Endothelial cell of umbilical vein (primary cell): ENCODE results near the gene CFAP161. TPM values are rescaled to one million over a fixed set of nuclear protein-coding genes. Genes with fewer than 3 reads are reported as not detected.

Experiments used
- BruUV-seq: library from RNA; stranded (reverse); fragments of 400-500 nt; replicated peaks from 2 replicates; lab custom pipeline; 2021; lab: Mats Ljungman, UMichigan
- CTCF ChIA-PET: fragments of 300-600, 350-600 bp; sonication (Branson Sonifier 250); formaldehyde crosslinking; loops from one replicate; lab custom pipeline; 2021; ENCODE audit warnings: antibody characterized with exemption, inconsistent platforms; lab: Charles Lee
- POLR2A ChIA-PET: fragments of 300-600, 350-600 bp; sonication (Branson Sonifier 250); formaldehyde crosslinking; loops from one replicate; lab custom pipeline; 2021; ENCODE audit warnings: antibody characterized with exemption, inconsistent platforms; lab: Charles Lee
- DNase-seq: peaks from one replicate; pipeline ENCODE4 v3.0.0-alpha.2; 2011; ENCODE audit warnings: low read depth, low spot score
- FAIRE-seq: peaks from 2 replicates; lab custom pipeline; 2011; peaks lifted over from hg19 to GRCh38; lab: Jason Lieb, UNC
- H2AFZ ChIP-seq: 2 replicates; pipeline ENCODE4 v1.6.0; 2012; ENCODE audit warnings: low read depth, low read length, control low read depth, inconsistent platforms
- H3K27ac ChIP-seq: 2 replicates; pipeline ENCODE4 v1.5.1; 2011; ENCODE audit warnings: low read depth, mild to moderate bottlenecking, control low read depth, low read length, moderate library complexity; ENCODE audit not compliant: insufficient read depth
- H3K27me3 ChIP-seq, 2 experiments: 2 replicates each; pipeline versions ENCODE4 v1.6.0 to v1.6.1; 2011; ENCODE audit warnings: low read length in 2 of 2, mixed read lengths in 1 of 2; ENCODE audit not compliant: control insufficient read depth in 2 of 2, insufficient read depth in 2 of 2
- H3K36me3 ChIP-seq, 2 experiments: 2 replicates in 1 of 2; 3 replicates in 1 of 2; pipeline ENCODE4 v1.5.1; 2011; ENCODE audit warnings: low read length in 2 of 2, mild to moderate bottlenecking in 1 of 2, moderate library complexity in 1 of 2; ENCODE audit not compliant: control insufficient read depth in 2 of 2, insufficient read depth in 2 of 2; ENCODE audit errors: extremely low read depth in 1 of 2
- H3K4me1 ChIP-seq: 3 replicates; pipeline ENCODE4 v1.5.1; 2011; ENCODE audit warnings: mild to moderate bottlenecking, low read length; ENCODE audit not compliant: control insufficient read depth, insufficient read depth; ENCODE audit errors: extremely low read depth
- H3K4me2 ChIP-seq: 2 replicates; pipeline ENCODE4 v1.6.1; 2011; ENCODE audit warnings: low read length, control low read depth, mixed read lengths; ENCODE audit not compliant: insufficient read depth
- H3K4me3 ChIP-seq, 3 experiments: fragments of 200-600 bp in 1 of 3; sonication (generic), shearing (Covaris generic) in 1 of 3; replicated peaks in 1 of 3; 2 replicates each; pipeline ENCODE4 v1.5.1; 2011 to 2016; ENCODE audit warnings: control low read depth in 3 of 3, low read length in 3 of 3, mild to moderate bottlenecking in 2 of 3, inconsistent platforms in 1 of 3, low read depth in 1 of 3, moderate library complexity in 1 of 3; ENCODE audit not compliant: insufficient read depth in 1 of 3
- H3K79me2 ChIP-seq: 2 replicates; pipeline ENCODE4 v1.6.0; 2012; ENCODE audit warnings: low read length, inconsistent platforms; ENCODE audit not compliant: control insufficient read depth, insufficient read depth
- H3K9ac ChIP-seq: replicated peaks from 2 replicates; pipeline ENCODE3; 2011; ENCODE audit warnings: low read length, control low read depth; ENCODE audit not compliant: insufficient read depth; ENCODE audit errors: extremely low read depth
- H3K9me1 ChIP-seq: replicated peaks from 3 replicates; pipeline ENCODE4 v1.6.0; 2011; ENCODE audit warnings: mild to moderate bottlenecking, low read length; ENCODE audit not compliant: control insufficient read depth, insufficient read depth; ENCODE audit errors: extremely low read depth
- H3K9me3 ChIP-seq: replicated peaks from 2 replicates; pipeline ENCODE4 v1.5.1; 2012; ENCODE audit warnings: low read length, inconsistent platforms; ENCODE audit not compliant: control insufficient read depth, insufficient read depth
- H4K20me1 ChIP-seq: replicated peaks from 2 replicates; pipeline ENCODE3; 2011; ENCODE audit warnings: mild to moderate bottlenecking, low read length; ENCODE audit not compliant: control insufficient read depth, insufficient read depth; ENCODE audit errors: extremely low read depth
- CTCF ChIP-seq, 2 donors: IDR thresholded peaks; 1 replicate in 1 of 2; 2 replicates in 1 of 2; pipeline ENCODE4 v1.5.1; 2011; ENCODE audit warnings: low read length in 2 of 2, mild to moderate bottlenecking in 2 of 2, moderate library complexity in 2 of 2, control low read depth in 1 of 2, inconsistent platforms in 1 of 2, low read depth in 1 of 2; ENCODE audit not compliant: insufficient read depth in 1 of 2; ENCODE audit errors: extremely low read depth in 1 of 2
- EZH2 ChIP-seq: IDR thresholded peaks from 2 replicates; pipeline ENCODE4 v1.6.1; 2012; ENCODE audit warnings: borderline replicate concordance, low read depth, mild to moderate bottlenecking, moderate library complexity, low read length, inconsistent platforms; ENCODE audit not compliant: severe bottlenecking
- FOS ChIP-seq: IDR thresholded peaks from 2 replicates; pipeline ENCODE4 v1.6.1; 2011; ENCODE audit warnings: mild to moderate bottlenecking, low read length, moderate library complexity, borderline replicate concordance; ENCODE audit not compliant: insufficient read depth
- GATA2 ChIP-seq: IDR thresholded peaks from 2 replicates; pipeline ENCODE4 v1.7.0; 2011; ENCODE audit warnings: low read depth, mild to moderate bottlenecking, moderate library complexity, mixed read lengths, low read length; ENCODE audit not compliant: insufficient read length, insufficient read depth
- JUN ChIP-seq: IDR thresholded peaks from 2 replicates; pipeline ENCODE4 v1.6.1; 2011; ENCODE audit warnings: borderline replicate concordance, low read depth; ENCODE audit not compliant: insufficient read length, insufficient read depth
- MAX ChIP-seq: IDR thresholded peaks from 2 replicates; pipeline ENCODE4 v1.6.1; 2011; ENCODE audit not compliant: insufficient read depth, insufficient read length
- MYC ChIP-seq: IDR thresholded peaks from one replicate; pipeline ENCODE4 v1.6.1; 2011; ENCODE audit warnings: mild to moderate bottlenecking, low read depth, low read length
- POLR2A ChIP-seq: IDR thresholded peaks from 2 replicates; pipeline ENCODE4 v1.6.1; 2012; ENCODE audit warnings: low read depth, mild to moderate bottlenecking, control low read depth, low read length
- POLR2AphosphoS5 ChIP-seq: IDR thresholded peaks from 2 replicates; pipeline ENCODE4 v1.6.1; 2012; ENCODE audit warnings: low read depth, mild to moderate bottlenecking, control low read depth, low read length, moderate library complexity; ENCODE audit not compliant: insufficient read depth
- dilution Hi-C: fragments of 300-500 bp; cut with MboI; formaldehyde crosslinking; loops from one replicate; pipeline ENCODE4 v1.15.0; 2019; ENCODE audit warnings: low sequenced_read_pairs; ENCODE audit not compliant: extremely low pct_ligation_motif_present
- intact Hi-C: fragments of 100-400 bp; cut with micrococcal nuclease; formaldehyde crosslinking; loops from one replicate; pipeline ENCODE4 v1.10.0; 2022
- polyA plus RNA-seq, 4 experiments: library from polyadenylated mRNA; depleted of rRNA in 3 of 4; stranded (reverse) in 3 of 4; unstranded in 1 of 4; fragments of >200 nt; gene quantifications; 2 replicates each; pipeline versions ENCODE4 v1.2.1 to v1.2.3, GENCODE V29; 2011 to 2012; ENCODE audit warnings: missing spikeins in 1 of 4
- total RNA-seq: library from RNA; stranded (reverse); gene quantifications from 2 replicates; pipeline ENCODE4 v1.2.3, GENCODE V29; 2021

Gene CFAP161
- total and polyA plus RNA-seq, 2 donors (not counting 3 experiments of a cell fraction or from before 2014, with no cell fraction given): 0.08 TPM; not detected in 1

DNA sequence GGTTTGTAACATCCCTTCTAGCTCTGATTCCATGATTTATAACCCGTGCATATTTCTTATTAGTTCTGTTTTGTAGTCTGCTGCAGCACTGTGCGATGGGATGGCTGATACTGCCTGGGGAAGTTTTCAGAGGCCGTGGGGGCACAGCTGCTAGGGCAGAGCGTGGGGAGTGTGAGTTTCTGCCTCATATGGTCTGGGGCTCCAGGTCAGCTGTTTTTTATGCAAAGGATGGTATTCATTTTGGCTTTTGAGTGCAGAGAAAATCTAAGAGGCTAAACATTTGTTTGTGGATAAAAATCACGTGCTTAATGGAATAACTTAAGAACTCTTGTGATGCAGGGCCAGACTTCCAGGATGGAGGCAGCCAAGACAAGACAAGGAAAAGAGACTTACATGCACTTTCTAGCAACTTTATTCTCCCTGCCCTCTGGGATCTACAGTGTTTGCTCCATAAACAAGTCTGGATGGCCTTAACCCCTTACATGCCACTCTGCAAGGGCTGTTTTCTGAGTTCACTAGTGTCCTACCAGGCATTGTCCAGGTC lies 45.5 kb upstream of the CFAP161 start:
- H3K27me3 ChIP-seq: no peaks in the 10 kb centered on the region
- intact Hi-C loops (no loop called here), dilution Hi-C loops (no loop called here)
- DNase-seq (no peak), FAIRE-seq (no peak)
- no peaks in the 10 kb centered on the region for H3K9me3 ChIP-seq
- no peaks in the 10 kb centered on the region for H3K36me3 ChIP-seq
- no peak overlapping the region for H2AFZ ChIP-seq
- H4K20me1 ChIP-seq: no peaks in the 10 kb centered on the region
- ChIA-PET CTCF (no interaction called here), POLR2A (no interaction called here)
- no peak overlapping the region for H3K4me2 ChIP-seq
- TF ChIP-seq FOS (no peak), CTCF (IDR thresholded peaks at IDR 0.05; ENCODE audit: extremely low read depth in 1 of 2, insufficient read depth in 1 of 2, low read depth in 1 of 2, low read length in 2 of 2) (no peak), JUN (no peak), POLR2AphosphoS5 (no peak), GATA2 (no peak), MYC (no peak), MAX (no peak), POLR2A (no peak), EZH2 (no peak)
- no TSS peak for BruUV-seq
- H3K79me2 ChIP-seq: no peaks in the 10 kb centered on the region
- no peaks in the 10 kb centered on the region for H3K9me1 ChIP-seq
- no peak overlapping the region for H3K27ac ChIP-seq
- H3K4me1 ChIP-seq: peaks cover 28% of the 10 kb centered on the region
- no peak overlapping the region for H3K9ac ChIP-seq
- no peak overlapping the region for H3K4me3 ChIP-seq
